ENCODE measurements around the gene CHEK2. TPM values are rescaled to one million over a fixed set of nuclear protein-coding genes. Genes with fewer than 3 reads are reported as not detected.

Gene CHEK2
- total RNA-seq, 1 experiment from 2014 or later = 61.1 TPM

DNA sequence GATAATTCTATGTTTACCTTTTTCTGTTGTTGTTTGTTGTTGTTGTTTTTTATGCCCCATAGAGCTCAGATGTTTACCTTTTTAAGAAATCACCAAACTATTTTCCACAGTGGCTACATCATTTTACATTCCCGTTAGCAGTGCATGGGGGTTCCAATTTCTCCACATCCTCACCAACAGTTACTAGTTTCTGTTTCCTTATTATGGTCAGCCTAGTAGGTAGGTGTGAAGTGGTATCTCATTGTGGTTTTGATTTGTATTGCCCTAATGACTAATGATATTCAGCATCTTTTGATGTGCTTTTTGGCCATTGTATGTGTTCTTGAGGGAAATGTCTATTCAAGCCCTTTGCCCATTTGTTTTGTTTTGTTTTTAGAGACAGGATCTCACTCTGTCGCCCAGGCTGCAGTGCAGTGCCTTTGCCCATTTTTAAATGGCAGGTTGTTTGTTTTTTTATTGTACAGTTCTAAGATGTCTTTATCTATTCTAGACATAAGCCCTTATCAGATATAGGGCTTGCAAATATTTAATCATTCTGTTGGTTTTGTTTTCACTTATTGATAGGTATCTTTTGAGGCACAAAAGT lies 27.5 kb downstream of the CHEK2 start:
- no peak for DNase-seq
- Histone ChIP-seq H2BK20ac (ENCODE audit: low read depth, low read length, poor library complexity, severe bottlenecking) (no peak overlapping the region), H3K9ac (ENCODE audit: extremely low read depth, insufficient read length, low read length) (no peak overlapping the region), H3K56ac (ENCODE audit: insufficient read length, low read depth, low read length) (no peak overlapping the region), H3K4ac (ENCODE audit: low read depth, low read length) (no peak overlapping the region), H3K4me1 (ENCODE audit: insufficient read depth, low read length) (no peaks in the 10 kb centered on the region), H3K23ac (ENCODE audit: insufficient read length, low read depth, low read length) (no peak overlapping the region), H4K5ac (ENCODE audit: insufficient read length, low read depth, low read length) (no peak overlapping the region), H3K79me1 (ENCODE audit: insufficient read depth, low read depth, low read length, poor library complexity, severe bottlenecking) (no peaks in the 10 kb centered on the region), H3K27me3 (ENCODE audit: insufficient read depth, low read length) (no peaks in the 10 kb centered on the region), H3K9me3 (ENCODE audit: control insufficient read depth, low read depth, low read length) (no peaks in the 10 kb centered on the region), H2BK120ac (ENCODE audit: low read depth, low read length, poor library complexity, severe bottlenecking) (no peak overlapping the region), H4K20me1 (ENCODE audit: control insufficient read depth, insufficient read depth, insufficient read length) (no peaks in the 10 kb centered on the region), H2AFZ (ENCODE audit: low read length) (no peak overlapping the region), H4K91ac (ENCODE audit: insufficient read length, low read depth, low read length) (no peak overlapping the region), H3K79me2 (ENCODE audit: insufficient read depth, low read length) (no peaks in the 10 kb centered on the region), H2BK12ac (ENCODE audit: insufficient read length, low read depth, low read length) (no peak overlapping the region), H3T11ph (ENCODE audit: low read length) (no peak overlapping the region), H3K14ac (ENCODE audit: insufficient read depth, low read length) (no peak overlapping the region), H2BK15ac (ENCODE audit: low read depth, low read length) (no peak overlapping the region), H3K23me2 (ENCODE audit: insufficient read length, low read depth, low read length, poor library complexity, severe bottlenecking) (no peaks in the 10 kb centered on the region), H3K18ac (ENCODE audit: insufficient read length, low read depth, low read length) (no peak overlapping the region), H2BK5ac (ENCODE audit: insufficient read length, low read length) (no peak overlapping the region), H3K4me2 (ENCODE audit: insufficient read depth, insufficient read length, low read length) (no peak overlapping the region), H3K27ac (ENCODE audit: insufficient read length, low read depth, low read length) (no peak overlapping the region), H4K8ac (replicated peaks; ENCODE audit: insufficient read length, low read depth, low read length) (no peak overlapping the region), H2AK5ac (ENCODE audit: insufficient read length, low read length) (no peak overlapping the region)
- no CpG with 5 or more reads among the region's 2 CpGs for WGBS (ENCODE audit: extremely low coverage, insufficient read length, low lambda C conversion rate)
- no peak overlapping the region for H3K4me3 Mint-ChIP-seq
- no peaks in the 10 kb centered on the region for H3K9me3 Mint-ChIP-seq
- H3K27me3 Mint-ChIP-seq (ENCODE audit: low read depth) = no peaks in the 10 kb centered on the region
- H3K27ac Mint-ChIP-seq = no peak overlapping the region; a peak in 1 of 7 replicates
- peaks cover 0 to 2% of the 10 kb centered on the region in 2 experiments; a peak in 2 of 4 replicates for H3K4me1 Mint-ChIP-seq
- H3K36me3 Mint-ChIP-seq (ENCODE audit: insufficient read depth in 1 of 3, low read depth in 3 of 3) = peaks cover 38 to 74% (median 63%) of the 10 kb centered on the region in 3 experiments
- TF ChIP-seq, protein P1, sequence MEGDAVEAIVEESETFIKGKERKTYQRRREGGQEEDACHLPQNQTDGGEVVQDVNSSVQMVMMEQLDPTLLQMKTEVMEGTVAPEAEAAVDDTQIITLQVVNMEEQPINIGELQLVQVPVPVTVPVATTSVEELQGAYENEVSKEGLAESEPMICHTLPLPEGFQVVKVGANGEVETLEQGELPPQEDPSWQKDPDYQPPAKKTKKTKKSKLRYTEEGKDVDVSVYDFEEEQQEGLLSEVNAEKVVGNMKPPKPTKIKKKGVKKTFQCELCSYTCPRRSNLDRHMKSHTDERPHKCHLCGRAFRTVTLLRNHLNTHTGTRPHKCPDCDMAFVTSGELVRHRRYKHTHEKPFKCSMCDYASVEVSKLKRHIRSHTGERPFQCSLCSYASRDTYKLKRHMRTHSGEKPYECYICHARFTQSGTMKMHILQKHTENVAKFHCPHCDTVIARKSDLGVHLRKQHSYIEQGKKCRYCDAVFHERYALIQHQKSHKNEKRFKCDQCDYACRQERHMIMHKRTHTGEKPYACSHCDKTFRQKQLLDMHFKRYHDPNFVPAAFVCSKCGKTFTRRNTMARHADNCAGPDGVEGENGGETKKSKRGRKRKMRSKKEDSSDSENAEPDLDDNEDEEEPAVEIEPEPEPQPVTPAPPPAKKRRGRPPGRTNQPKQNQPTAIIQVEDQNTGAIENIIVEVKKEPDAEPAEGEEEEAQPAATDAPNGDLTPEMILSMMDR (conservative IDR thresholded peaks at IDR 0.05) = no peak

Measured in H9 (cell line).